Keratinocyte (primary cell): ENCODE measurements around the gene DNASE1L3. TPM values are rescaled to one million over a fixed set of nuclear protein-coding genes. Genes with fewer than 3 reads are reported as not detected.

ENCODE experiments used
- DNase-seq: peaks from one replicate; pipeline ENCODE4 v3.0.0-alpha.2; 2011; ENCODE audit warnings: low read depth, missing footprints, low spot score
- FAIRE-seq: peaks from 2 replicates; lab custom pipeline; 2011; peaks lifted over from hg19 to GRCh38; lab: Jason Lieb, UNC
- H2AFZ ChIP-seq: 2 replicates; pipeline ENCODE4 v1.6.0; 2012; ENCODE audit warnings: low read length, control low read depth, inconsistent platforms; ENCODE audit not compliant: control insufficient read depth
- H3K27ac ChIP-seq: 2 replicates; pipeline ENCODE4 v1.5.1; 2011; ENCODE audit warnings: low read length; ENCODE audit not compliant: control insufficient read depth, insufficient read depth
- H3K27me3 ChIP-seq: 3 replicates; pipeline ENCODE4 v1.6.0; 2011; ENCODE audit warnings: low read length; ENCODE audit not compliant: control insufficient read depth, insufficient read depth; ENCODE audit errors: extremely low read depth
- H3K36me3 ChIP-seq, 2 experiments: 2 replicates in 1 of 2; 3 replicates in 1 of 2; pipeline ENCODE4 v1.5.1; 2011; ENCODE audit warnings: low read length in 2 of 2, mild to moderate bottlenecking in 1 of 2; ENCODE audit not compliant: control insufficient read depth in 2 of 2, insufficient read depth in 2 of 2; ENCODE audit errors: extremely low read depth in 1 of 2
- H3K4me1 ChIP-seq: 3 replicates; pipeline ENCODE4 v1.5.1; 2011; ENCODE audit warnings: low read length; ENCODE audit not compliant: control insufficient read depth, insufficient read depth; ENCODE audit errors: extremely low read depth
- H3K4me2 ChIP-seq: 3 replicates; pipeline ENCODE4 v1.6.0; 2011; ENCODE audit warnings: low read depth, low read length; ENCODE audit not compliant: control insufficient read depth, insufficient read depth; ENCODE audit errors: extremely low read depth
- H3K4me3 ChIP-seq, 3 experiments: fragments of 200-600 bp in 1 of 3; sonication (generic) in 1 of 3; 2 replicates in 2 of 3; 3 replicates in 1 of 3; pipeline ENCODE4 v1.5.1; 2011 to 2016; ENCODE audit warnings: low read length in 3 of 3, mild to moderate bottlenecking in 3 of 3, control low read depth in 2 of 3, inconsistent platforms in 1 of 3, low read depth in 1 of 3, mixed read lengths in 1 of 3, mixed run types in 1 of 3, moderate library complexity in 1 of 3; ENCODE audit not compliant: control insufficient read depth in 2 of 3, insufficient read depth in 2 of 3; ENCODE audit errors: extremely low read depth in 1 of 3
- H3K79me2 ChIP-seq: 2 replicates; pipeline ENCODE4 v1.6.0; 2012; ENCODE audit warnings: low read length; ENCODE audit not compliant: control insufficient read depth, insufficient read depth
- H3K9ac ChIP-seq: 3 replicates; pipeline ENCODE4 v1.6.0; 2011; ENCODE audit warnings: low read length; ENCODE audit not compliant: control insufficient read depth, insufficient read depth; ENCODE audit errors: extremely low read depth
- H3K9me1 ChIP-seq: 3 replicates; pipeline ENCODE4 v1.6.0; 2011; ENCODE audit warnings: low read length; ENCODE audit not compliant: control insufficient read depth, insufficient read depth; ENCODE audit errors: extremely low read depth
- H3K9me3 ChIP-seq: 2 replicates; pipeline ENCODE4 v1.5.1; 2012; ENCODE audit warnings: low read depth, low read length; ENCODE audit not compliant: control insufficient read depth
- H4K20me1 ChIP-seq: 3 replicates; pipeline ENCODE4 v1.6.0; 2011; ENCODE audit warnings: low read length; ENCODE audit not compliant: control insufficient read depth, insufficient read depth; ENCODE audit errors: extremely low read depth
- CTCF ChIP-seq, 3 experiments: IDR thresholded peaks in 1 of 3; conservative IDR thresholded peaks in 1 of 3; optimal IDR thresholded peaks in 1 of 3; 2 replicates in 2 of 3; 3 replicates in 1 of 3; pipeline versions ENCODE3 to v1.5.1; 2011; ENCODE audit warnings: low read length in 3 of 3, mild to moderate bottlenecking in 3 of 3, moderate library complexity in 2 of 3, control low read depth in 1 of 3, inconsistent platforms in 1 of 3; ENCODE audit not compliant: insufficient read depth in 2 of 3; ENCODE audit errors: extremely low read depth in 1 of 3
- EZH2 ChIP-seq: IDR thresholded peaks from one replicate; pipeline ENCODE4 v1.6.1; 2012; ENCODE audit warnings: inconsistent platforms, mild to moderate bottlenecking, low read length, moderate library complexity
- dilution Hi-C: fragments of 300-500 bp; cut with MboI; formaldehyde crosslinking; loops from one replicate; pipeline ENCODE4 v1.7.0; 2020; ENCODE audit warnings: low sequenced_read_pairs; ENCODE audit not compliant: extremely low pct_ligation_motif_present
- polyA plus RNA-seq, 5 experiments: library from polyadenylated mRNA; depleted of rRNA in 3 of 5; stranded (reverse) in 3 of 5; stranded (forward) in 1 of 5; unstranded in 1 of 5; fragments of >200 nt; gene quantifications; 1 replicate in 1 of 5; 2 replicates in 3 of 5; 3 replicates in 1 of 5; pipeline versions ENCODE4 v1.2.1 to v1.2.3, GENCODE V29; 2011 to 2012; ENCODE audit warnings: missing spikeins in 2 of 5, low read depth in 1 of 5, low replicate concordance in 1 of 5

DNASE1L3 gene
- polyA plus RNA-seq, 1 donor (not counting 4 experiments of a cell fraction or from before 2014, with no cell fraction given) = 1.9 TPM

- no peaks in the 10 kb centered on the region for H3K9me1 ChIP-seq
- H3K9ac ChIP-seq = no peak overlapping the region
- no peak overlapping the region for H3K4me2 ChIP-seq
- no peak overlapping the region for H2AFZ ChIP-seq
- TF ChIP-seq EZH2 (no peak), CTCF (optimal IDR thresholded peaks at IDR 0.05 in 1 of 3, IDR thresholded peaks at IDR 0.05 in 1 of 3, conservative IDR thresholded peaks at IDR 0.05 in 1 of 3; ENCODE audit: extremely low read depth in 1 of 3, insufficient read depth in 2 of 3, low read length in 3 of 3) (no peak)
- H4K20me1 ChIP-seq = no peaks in the 10 kb centered on the region
- no peak overlapping the region for H3K27ac ChIP-seq
- no peaks in the 10 kb centered on the region for H3K79me2 ChIP-seq
- DNase-seq = no peak
- no peaks in the 10 kb centered on the region for H3K36me3 ChIP-seq
- H3K4me3 ChIP-seq = no peak overlapping the region
- H3K27me3 ChIP-seq = no peaks in the 10 kb centered on the region
- FAIRE-seq = no peak
- dilution Hi-C loops = no loop called here
- peaks cover 18% of the 10 kb centered on the region for H3K4me1 ChIP-seq
- no peaks in the 10 kb centered on the region for H3K9me3 ChIP-seq
Observed at GRCh38 chr3:58188921-58189451, 21.8 kb downstream of the DNASE1L3 start.

GRCh38 chr3:58188173-58188564 is 22.6 kb downstream of the DNASE1L3 start:
- Histone ChIP-seq H3K9ac (peak overlapping the region; percentile 53), H3K27me3 (no peaks in the 10 kb centered on the region), H3K36me3 (no peaks in the 10 kb centered on the region), H3K9me1 (no peaks in the 10 kb centered on the region), H3K79me2 (no peaks in the 10 kb centered on the region), H3K9me3 (no peaks in the 10 kb centered on the region), H3K4me3 (no peak overlapping the region), H3K4me2 (peak overlapping the region; percentile 77), H2AFZ (no peak overlapping the region), H3K4me1 (peaks cover 20% of the 10 kb centered on the region), H3K27ac (peak overlapping the region; percentile 72), H4K20me1 (no peaks in the 10 kb centered on the region)
- DNase-seq (peak; percentile 86), FAIRE-seq (peak; percentile 86)
- TF ChIP-seq CTCF (optimal IDR thresholded peaks at IDR 0.05 in 1 of 3, IDR thresholded peaks at IDR 0.05 in 1 of 3, conservative IDR thresholded peaks at IDR 0.05 in 1 of 3; ENCODE audit: extremely low read depth in 1 of 3, insufficient read depth in 2 of 3, low read length in 3 of 3) (no peak), EZH2 (no peak)
- dilution Hi-C loops = no loop called here
